HUES48 (cell line): ENCODE measurements around the gene PXMP4.
"Not testable (repeated sequence)": the region's sequence is repeated elsewhere in the genome, so short reads cannot be mapped to it uniquely, and the experiment has no call there.

ENCODE experiments used
- H3K27ac ChIP-seq: one replicate; pipeline ENCODE4 v1.7.0; 2013; ENCODE audit warnings: low read depth, low read length, inconsistent platforms
- H3K27me3 ChIP-seq: 2 replicates; pipeline ENCODE4 v1.6.1; 2013; ENCODE audit warnings: mild to moderate bottlenecking, low read length; ENCODE audit not compliant: control insufficient read depth, insufficient read depth
- H3K36me3 ChIP-seq: 2 replicates; pipeline ENCODE4 v1.6.1; 2013; ENCODE audit warnings: low read length; ENCODE audit not compliant: control insufficient read depth, insufficient read depth
- H3K4me1 ChIP-seq: 2 replicates; pipeline ENCODE4 v1.6.1; 2013; ENCODE audit warnings: mild to moderate bottlenecking, low read length; ENCODE audit not compliant: control insufficient read depth, insufficient read depth
- H3K4me3 ChIP-seq: 2 replicates; pipeline ENCODE4 v1.5.1; 2013; ENCODE audit warnings: mild to moderate bottlenecking, low read depth, low read length
- H3K9ac ChIP-seq: 2 replicates; pipeline ENCODE4 v1.6.1; 2013; ENCODE audit warnings: mild to moderate bottlenecking, low read depth, low read length, moderate library complexity
- H3K9me3 ChIP-seq: 2 replicates; pipeline ENCODE4 v1.6.1; 2013; ENCODE audit warnings: low read length; ENCODE audit not compliant: control insufficient read depth, insufficient read depth

The PXMP4 gene

DNA sequence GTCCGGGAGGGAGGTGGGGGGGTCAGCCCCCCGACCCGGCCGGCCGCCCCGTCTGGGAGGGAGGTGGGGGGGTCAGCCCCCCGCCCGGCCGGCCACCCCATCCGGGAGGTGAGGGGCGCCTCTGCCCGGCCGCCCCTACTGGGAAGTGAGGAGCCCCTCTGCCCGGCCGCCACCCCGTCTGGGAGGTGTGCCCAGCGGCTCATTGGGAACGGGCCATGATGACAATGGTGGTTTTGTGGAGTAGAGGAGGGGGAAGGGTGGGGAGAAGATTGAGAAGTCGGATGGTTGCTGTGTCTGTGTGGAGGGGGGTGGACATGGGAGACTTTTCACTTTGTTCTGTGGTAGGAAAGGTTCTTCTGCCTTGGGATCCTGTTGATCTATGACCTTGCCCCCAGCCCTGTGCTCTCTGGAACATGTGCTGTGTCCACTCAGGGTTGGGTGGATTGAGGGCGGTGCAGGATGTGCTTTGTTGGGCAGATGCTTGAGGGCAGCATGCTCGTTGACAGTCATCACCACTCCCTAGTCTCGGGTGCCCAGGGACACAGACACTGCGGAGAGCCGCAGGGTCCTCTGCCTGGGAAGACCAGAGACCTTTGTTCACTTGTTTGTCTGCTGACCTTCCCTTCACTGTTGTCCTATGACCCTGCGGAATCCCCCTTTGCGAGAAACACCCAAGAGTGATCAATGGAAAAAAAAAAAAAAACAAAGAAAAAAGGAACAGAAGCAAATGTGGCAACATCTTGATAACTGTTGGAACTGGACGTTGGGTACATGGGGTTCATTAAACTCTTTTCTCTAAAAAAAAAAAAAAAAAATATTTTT is 18.3 kb downstream of the PXMP4 start:
- Histone ChIP-seq H3K4me3 (no peak overlapping the region), H3K9ac (no peak overlapping the region), H3K27ac (no peak overlapping the region), H3K4me1 (no peaks in the 10 kb centered on the region), H3K27me3 (no peaks in the 10 kb centered on the region), H3K36me3 (no peaks in the 10 kb centered on the region), H3K9me3 (no peaks in the 10 kb centered on the region; the same call in 1 of the 2 replicates)

DNA sequence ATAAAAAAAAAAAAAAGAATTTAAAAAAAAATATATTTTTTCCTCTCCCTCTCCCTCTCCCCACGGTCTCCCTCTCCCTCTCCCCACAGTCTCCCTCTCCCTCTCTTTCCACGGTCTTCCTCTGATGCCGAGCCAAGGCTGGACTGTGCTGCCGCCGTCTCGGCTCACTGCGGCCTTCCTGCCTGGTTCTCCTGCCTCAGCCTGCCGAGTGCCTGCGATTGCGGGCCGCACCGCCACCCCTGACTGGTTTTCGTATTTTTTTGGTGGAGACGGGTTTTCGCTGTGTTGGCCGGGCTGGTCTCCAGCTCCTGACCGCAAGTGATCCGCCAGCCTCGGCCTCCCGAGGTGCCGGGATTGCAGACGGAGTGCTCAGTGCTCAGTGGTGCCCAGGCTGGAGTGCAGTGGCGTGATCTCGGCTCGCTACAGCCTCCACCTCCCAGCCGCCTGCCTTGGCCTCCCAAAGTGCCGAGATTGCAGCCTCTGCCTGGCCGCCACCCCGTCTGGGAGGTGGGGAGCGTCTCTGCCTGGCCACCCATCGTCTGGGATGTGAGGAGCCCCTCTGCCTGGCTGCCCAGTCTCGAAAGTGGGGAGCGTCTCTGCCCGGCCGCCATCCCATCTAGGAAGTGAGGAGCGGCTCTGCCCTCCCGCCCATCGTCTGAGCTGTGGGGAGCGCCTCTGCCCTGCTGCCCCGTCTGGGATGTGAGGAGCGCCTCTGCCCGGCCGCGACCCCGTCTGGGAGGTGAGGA is 19.2 kb downstream of the PXMP4 start:
- H3K27me3 ChIP-seq, H3K9ac ChIP-seq, H3K9me3 ChIP-seq, H3K27ac ChIP-seq, H3K4me3 ChIP-seq, H3K4me1 ChIP-seq, H3K36me3 ChIP-seq: not testable (repeated sequence)

DNA sequence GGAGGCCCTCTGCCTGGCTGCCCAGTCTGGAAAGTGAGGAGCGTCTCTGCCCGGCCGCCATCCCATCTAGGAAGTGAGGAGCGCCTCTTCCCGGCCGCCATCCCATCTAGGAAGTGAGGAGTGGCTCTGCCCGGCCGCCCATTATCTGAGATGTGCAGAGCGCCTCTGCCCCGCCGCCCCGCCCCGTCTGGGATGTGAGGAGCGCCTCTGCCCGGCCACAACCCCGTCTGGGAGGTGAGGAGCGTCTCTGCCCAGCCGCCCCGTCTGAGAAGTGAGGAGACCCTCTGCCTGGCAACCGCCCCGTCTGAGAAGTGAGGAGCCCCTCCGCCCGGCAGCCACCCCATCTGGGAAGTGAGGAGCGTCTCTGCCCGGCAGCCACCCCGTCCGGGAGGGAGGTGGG is 21.1 kb downstream of the PXMP4 start:
- not testable (repeated sequence) for H3K9me3 ChIP-seq, H3K4me1 ChIP-seq

DNA sequence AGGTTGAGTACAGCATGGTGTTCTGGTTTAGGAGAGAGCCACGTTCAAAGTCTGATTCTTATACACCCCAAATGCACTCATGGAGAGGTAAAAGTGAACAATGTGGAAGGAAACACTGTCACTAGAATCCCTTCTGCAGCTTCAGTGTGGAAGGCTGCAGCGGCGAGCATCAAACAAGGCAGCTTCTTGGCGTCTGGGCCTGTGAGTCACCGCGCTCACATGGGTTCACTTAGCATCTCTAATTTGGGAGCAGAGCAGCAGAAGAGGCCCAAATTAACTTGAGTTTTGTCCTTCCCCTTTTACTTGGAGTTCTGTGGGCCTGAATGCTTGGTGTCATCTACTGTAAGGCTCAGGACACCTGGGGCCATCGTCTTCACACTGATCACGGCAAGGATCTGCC is 23.0 kb downstream of the PXMP4 start:
- H3K27ac ChIP-seq = no peak overlapping the region
- no peaks in the 10 kb centered on the region for H3K27me3 ChIP-seq
- H3K36me3 ChIP-seq = no peaks in the 10 kb centered on the region
- peaks cover 9% of the 10 kb centered on the region for H3K4me1 ChIP-seq
- H3K9ac ChIP-seq = no peak overlapping the region
- H3K4me3 ChIP-seq = no peak overlapping the region
- no peaks in the 10 kb centered on the region; the same call in 1 of the 2 replicates for H3K9me3 ChIP-seq

More for the DNA sequence above, 21.1 kb downstream of the PXMP4 start:
- H3K27me3 ChIP-seq, H3K27ac ChIP-seq, H3K36me3 ChIP-seq, H3K9ac ChIP-seq, H3K4me3 ChIP-seq: not testable (repeated sequence)

DNA sequence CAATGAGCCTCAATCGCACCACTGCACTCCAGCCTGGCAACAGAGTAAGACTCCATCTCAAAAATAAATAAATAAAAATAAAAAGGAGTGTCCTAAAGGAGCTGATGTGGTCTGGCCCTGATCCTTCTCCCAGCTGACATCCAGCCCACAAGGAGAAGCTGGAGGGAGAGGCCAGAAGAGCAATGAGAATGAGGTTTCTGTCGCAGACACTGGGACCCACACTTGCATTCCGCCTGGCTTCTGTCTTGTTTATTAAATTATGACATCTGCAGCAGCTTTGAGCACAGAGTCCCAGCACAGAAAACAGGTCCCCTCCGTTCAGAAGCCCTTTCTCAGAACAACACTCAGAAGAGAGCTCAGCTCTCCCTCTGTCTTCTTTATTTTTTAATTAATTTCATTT is 23.7 kb downstream of the PXMP4 start:
- Histone ChIP-seq H3K27me3 (no peaks in the 10 kb centered on the region), H3K9me3 (no peaks in the 10 kb centered on the region; the same call in 1 of the 2 replicates), H3K9ac (no peak overlapping the region), H3K36me3 (no peaks in the 10 kb centered on the region), H3K4me1 (peaks cover 9% of the 10 kb centered on the region), H3K27ac (no peak overlapping the region), H3K4me3 (no peak overlapping the region)

DNA sequence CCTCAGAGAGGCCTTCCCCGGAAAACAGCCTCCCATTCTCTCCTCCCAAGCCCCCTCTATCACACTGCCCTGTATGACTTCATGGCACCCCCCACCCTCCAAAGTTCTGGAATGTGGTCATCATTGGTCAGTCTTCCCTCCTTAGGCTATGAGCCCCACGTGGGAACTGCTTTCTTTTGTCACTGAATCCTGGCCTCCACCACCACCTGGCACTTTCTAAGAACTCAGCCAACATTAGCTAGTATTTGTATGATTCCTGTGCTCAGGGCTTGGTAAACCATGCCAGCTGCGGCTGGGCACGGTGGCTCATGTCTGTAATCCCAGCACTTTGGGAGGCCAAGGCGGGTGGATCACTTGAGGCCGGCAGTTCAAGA is 25.5 kb downstream of the PXMP4 start:
- no peak overlapping the region for H3K4me3 ChIP-seq
- H3K4me1 ChIP-seq = peaks cover 9% of the 10 kb centered on the region
- no peaks in the 10 kb centered on the region; the same call in 1 of the 2 replicates for H3K9me3 ChIP-seq
- H3K36me3 ChIP-seq = no peaks in the 10 kb centered on the region
- no peaks in the 10 kb centered on the region for H3K27me3 ChIP-seq
- no peak overlapping the region for H3K9ac ChIP-seq
- H3K27ac ChIP-seq = no peak overlapping the region

GRCh38 chr20:33693741-33694638 is 26.1 kb downstream of the PXMP4 start:
- H3K9me3 ChIP-seq = no peaks in the 10 kb centered on the region; the same call in 1 of the 2 replicates
- H3K4me1 ChIP-seq = peaks cover 9% of the 10 kb centered on the region
- H3K4me3 ChIP-seq = no peak overlapping the region
- H3K27ac ChIP-seq = no peak overlapping the region
- no peaks in the 10 kb centered on the region for H3K36me3 ChIP-seq
- no peak overlapping the region for H3K9ac ChIP-seq
- H3K27me3 ChIP-seq = no peaks in the 10 kb centered on the region

DNA sequence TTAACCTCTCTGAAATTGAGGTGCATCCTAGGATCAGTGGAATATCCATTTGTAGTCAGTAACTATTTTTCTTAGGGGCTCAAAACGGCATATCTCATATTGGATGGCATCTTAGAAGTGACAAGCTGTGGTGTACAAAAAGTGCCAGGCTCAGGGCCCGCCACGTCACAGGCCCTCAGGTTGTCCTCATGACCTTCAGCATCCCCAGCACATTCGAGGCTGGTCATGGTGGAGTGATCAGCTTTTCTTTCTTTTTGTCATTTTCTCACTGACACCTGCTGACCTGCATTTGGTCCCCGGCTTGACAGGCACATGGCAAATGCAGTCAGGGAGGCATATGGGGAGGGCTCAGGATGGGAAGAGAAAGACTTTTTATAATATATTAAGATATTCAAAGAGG is 26.8 kb downstream of the PXMP4 start:
- Histone ChIP-seq H3K4me3 (no peak overlapping the region), H3K4me1 (peaks cover 9% of the 10 kb centered on the region), H3K27me3 (no peaks in the 10 kb centered on the region), H3K9ac (no peak overlapping the region), H3K36me3 (no peaks in the 10 kb centered on the region), H3K27ac (no peak overlapping the region), H3K9me3 (no peaks in the 10 kb centered on the region)

DNA sequence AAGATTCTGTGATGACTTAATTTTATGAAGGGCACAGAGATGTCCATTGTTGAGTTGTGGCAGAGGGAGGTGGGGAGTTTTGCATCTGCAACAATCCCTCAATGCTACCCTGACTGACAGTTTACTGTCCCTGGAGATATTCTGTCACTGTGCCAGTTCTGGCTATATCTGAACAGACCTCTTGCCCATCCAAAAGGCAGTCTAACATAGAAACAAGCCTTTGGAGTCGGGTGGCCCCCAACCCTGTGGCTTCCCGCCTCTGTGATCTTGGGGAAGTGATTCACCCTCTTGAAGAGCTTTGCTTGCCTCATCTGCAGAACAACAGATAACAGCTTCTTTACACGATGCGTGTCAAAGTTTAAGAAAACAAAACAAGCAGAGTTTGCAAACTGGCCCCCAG is 30.1 kb downstream of the PXMP4 start:
- H3K27me3 ChIP-seq = no peaks in the 10 kb centered on the region; the same call in 1 of the 2 replicates
- H3K9me3 ChIP-seq = no peaks in the 10 kb centered on the region
- H3K36me3 ChIP-seq = no peaks in the 10 kb centered on the region
- no peak overlapping the region for H3K9ac ChIP-seq
- H3K4me1 ChIP-seq = peaks cover 15% of the 10 kb centered on the region
- H3K27ac ChIP-seq = no peak overlapping the region
- no peak overlapping the region for H3K4me3 ChIP-seq

DNA sequence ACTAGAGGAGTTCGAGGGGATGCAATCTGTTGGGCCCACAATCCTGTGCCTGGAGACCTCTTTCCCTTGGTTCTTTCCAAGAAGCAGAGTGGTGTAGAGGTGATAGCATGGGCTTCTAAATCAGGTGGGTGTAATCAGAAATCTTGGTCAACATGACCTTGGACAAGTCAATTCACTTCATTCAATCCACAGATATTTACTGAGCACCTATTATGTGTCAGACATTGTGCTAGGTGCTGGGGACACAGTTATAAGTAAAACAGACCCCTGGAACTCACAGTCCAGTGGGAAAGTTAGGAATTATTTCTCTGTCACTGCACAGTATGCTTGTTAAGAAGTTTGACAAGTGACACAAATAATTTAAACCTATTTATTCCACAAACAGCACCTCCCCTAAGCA is 30.6 kb downstream of the PXMP4 start:
- H3K4me1 ChIP-seq = peaks cover 18% of the 10 kb centered on the region
- no peak overlapping the region for H3K27ac ChIP-seq
- H3K36me3 ChIP-seq = no peaks in the 10 kb centered on the region

More for the DNA sequence above, 30.6 kb downstream of the PXMP4 start:
- no peaks in the 10 kb centered on the region; the same call in 1 of the 2 replicates for H3K27me3 ChIP-seq
- H3K9ac ChIP-seq = no peak overlapping the region
- no peak overlapping the region for H3K4me3 ChIP-seq
- H3K9me3 ChIP-seq = no peaks in the 10 kb centered on the region
